Calu3 (cell line): Measurements from ENCODE around the gene VAT1. TPM values are rescaled to one million over a fixed set of nuclear protein-coding genes. Genes with fewer than 3 reads are reported as not detected.

Experiments used
- BruUV-seq: library from RNA; stranded (reverse); fragments of 400-500 nt; replicated peaks from 2 replicates; lab custom pipeline; 2021; lab: Mats Ljungman, UMichigan
- CTCF ChIA-PET: fragments of 300-600 bp; sonication (Branson Sonifier 250); formaldehyde crosslinking; loops from one replicate; lab custom pipeline; 2022; ENCODE audit warnings: antibody characterized with exemption; lab: Charles Lee
- DNase-seq: peaks from one replicate; pipeline ENCODE4 v3.0.0; 2022
- H3K27ac Mint-ChIP-seq: one replicate; pipeline ENCODE4 v1.8.0; 2022; ENCODE audit warnings: mixed read lengths; ENCODE audit not compliant: unreplicated experiment
- H3K27me3 Mint-ChIP-seq: one replicate; pipeline ENCODE4 v1.8.0; 2022; ENCODE audit warnings: mixed read lengths; ENCODE audit not compliant: unreplicated experiment
- H3K36me3 Mint-ChIP-seq: one replicate; pipeline ENCODE4 v1.8.0; 2022; ENCODE audit warnings: mild to moderate bottlenecking, moderate library complexity, mixed read lengths; ENCODE audit not compliant: insufficient read depth, unreplicated experiment
- H3K4me1 Mint-ChIP-seq: one replicate; pipeline ENCODE4 v1.8.0; 2022; ENCODE audit warnings: mild to moderate bottlenecking, low read depth, mixed read lengths; ENCODE audit not compliant: unreplicated experiment
- H3K4me3 Mint-ChIP-seq: one replicate; pipeline ENCODE4 v1.8.0; 2022; ENCODE audit warnings: mild to moderate bottlenecking, low read depth, moderate library complexity, mixed read lengths; ENCODE audit not compliant: unreplicated experiment
- H3K9me3 Mint-ChIP-seq: one replicate; pipeline ENCODE4 v1.8.0; 2022; ENCODE audit warnings: low read depth, mixed read lengths; ENCODE audit not compliant: unreplicated experiment
- CTCF ChIP-seq: fragments of 200-600 bp; IDR thresholded peaks from one replicate; pipeline ENCODE4 v1.8.0; 2022; ENCODE audit warnings: antibody characterized with exemption; ENCODE audit not compliant: unreplicated experiment
- intact Hi-C: fragments of 100-400 bp; cut with micrococcal nuclease; formaldehyde crosslinking; loops from one replicate; pipeline ENCODE4 v1.10.0; 2022; ENCODE audit not compliant: unreplicated experiment
- total RNA-seq: library from RNA; stranded (reverse); gene quantifications from 2 replicates; pipeline ENCODE4 v1.2.3, GENCODE V29; 2022

The VAT1 gene
- total RNA-seq, 1 experiment from 2014 or later: 156 TPM

- BruUV-seq: no TSS peak
- intact Hi-C loops: no loop called here
- no peak overlapping the region for H3K4me3 Mint-ChIP-seq
- CTCF ChIA-PET: no interaction called here
- H3K4me1 Mint-ChIP-seq: no peaks in the 10 kb centered on the region
- H3K9me3 Mint-ChIP-seq: no peaks in the 10 kb centered on the region
- no peak for DNase-seq
- no peaks in the 10 kb centered on the region for H3K27me3 Mint-ChIP-seq
- H3K36me3 Mint-ChIP-seq: peaks cover 13% of the 10 kb centered on the region
- TF ChIP-seq CTCF: no peak
- H3K27ac Mint-ChIP-seq: peak overlapping the region; percentile 11
Measured at GRCh38 chr17:43040655-43041054, 18.5 kb upstream of the VAT1 start.

- CTCF ChIA-PET: no interaction called here
- intact Hi-C loops: no loop called here
- Mint-ChIP-seq H3K27ac (no peak overlapping the region), H3K4me3 (no peak overlapping the region), H3K9me3 (no peaks in the 10 kb centered on the region), H3K36me3 (peaks cover 13% of the 10 kb centered on the region), H3K4me1 (no peaks in the 10 kb centered on the region), H3K27me3 (no peaks in the 10 kb centered on the region)
- BruUV-seq: no TSS peak
- no peak for DNase-seq
- TF ChIP-seq CTCF: no peak
Measured at GRCh38 chr17:43039646-43040045, 17.5 kb upstream of the VAT1 start.

- H3K4me1 Mint-ChIP-seq: no peaks in the 10 kb centered on the region
- no peaks in the 10 kb centered on the region for H3K27me3 Mint-ChIP-seq
- BruUV-seq: no TSS peak
- peaks cover 9% of the 10 kb centered on the region for H3K36me3 Mint-ChIP-seq
- CTCF ChIA-PET: interaction anchor here (0.9 kb wide), 1 partner anchor 10 kb away, joined by 3 read pairs; no protein-coding TSS in a partner anchor
- DNase-seq: no peak
- no peak overlapping the region for H3K27ac Mint-ChIP-seq
- intact Hi-C loops: no loop called here
- H3K9me3 Mint-ChIP-seq: no peaks in the 10 kb centered on the region
- H3K4me3 Mint-ChIP-seq: no peak overlapping the region
- TF ChIP-seq CTCF: no peak
Measured at GRCh38 chr17:43034894-43035293, 12.7 kb upstream of the VAT1 start.

GRCh38 chr17:43033948-43034881 is 12.0 kb upstream of the VAT1 start:
- Mint-ChIP-seq H3K4me3 (no peak overlapping the region), H3K9me3 (no peaks in the 10 kb centered on the region), H3K36me3 (peaks cover 9% of the 10 kb centered on the region), H3K27me3 (peaks cover 5% of the 10 kb centered on the region), H3K27ac (no peak overlapping the region), H3K4me1 (no peaks in the 10 kb centered on the region)
- TF ChIP-seq CTCF: no peak
- CTCF ChIA-PET: interaction anchor here (0.7 to 0.9 kb wide), 2 partner anchors 10 to 1591 kb away, joined by 3 to 4 read pairs; no protein-coding TSS in a partner anchor
- no peak for DNase-seq
- intact Hi-C loops: no loop called here
- no TSS peak for BruUV-seq
